HG03457 (cell line): ENCODE data around the gene PBXIP1.

Experiments
- ATAC-seq: cut with Tn5 transposase; IDR thresholded peaks from one replicate; pipeline ENCODE4 v1.9.1; 2021; ENCODE audit warnings: moderate number of reproducible peaks; ENCODE audit not compliant: unreplicated experiment

PBXIP1 gene

DNA sequence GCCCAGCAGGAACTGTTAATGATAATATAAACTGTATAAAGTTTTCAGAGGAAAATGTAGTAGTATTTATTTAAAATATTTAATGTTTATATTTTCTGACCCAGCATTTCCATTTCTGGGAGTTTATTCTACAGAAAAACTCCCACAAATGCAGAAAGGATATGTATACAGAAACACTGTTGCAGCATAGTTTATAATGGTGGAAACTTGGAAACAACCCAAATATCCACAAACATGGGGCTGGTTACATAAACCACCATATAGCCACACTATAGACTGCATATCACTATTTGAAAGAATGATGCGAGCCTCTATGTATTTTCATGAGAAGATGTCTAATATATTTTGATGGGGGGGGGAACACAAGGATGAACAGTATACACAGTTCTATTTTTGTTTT lies 54.3 kb downstream of the PBXIP1 start:
- no peak for ATAC-seq

GRCh38 chr1:154899041-154899440 lies 56.9 kb downstream of the PBXIP1 start:
- no peak for ATAC-seq

DNA sequence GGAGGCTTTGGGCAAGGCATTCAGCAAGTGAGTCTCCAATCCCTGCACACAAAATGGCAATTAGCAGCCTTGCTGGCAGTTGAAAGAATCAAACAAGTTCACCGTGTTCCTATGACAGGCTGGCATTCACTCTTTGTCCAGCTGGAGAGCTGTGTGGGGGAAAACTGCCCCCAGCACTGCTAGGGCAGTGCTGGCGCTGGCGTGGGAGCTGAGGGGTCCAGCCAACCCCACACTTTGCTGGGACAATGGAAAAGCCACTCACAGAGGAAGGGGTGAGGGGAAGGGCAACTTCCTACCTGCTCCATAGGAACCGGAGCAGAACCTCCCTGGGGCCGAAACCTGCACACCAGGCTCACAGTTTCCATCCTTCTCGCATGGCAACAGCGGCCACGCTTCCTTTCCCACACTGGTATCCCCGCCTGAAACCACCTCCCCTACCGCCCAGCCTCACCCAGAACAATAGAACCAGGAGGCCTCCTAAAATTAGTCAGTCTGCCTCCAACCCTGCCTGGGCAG lies 59.1 kb downstream of the PBXIP1 start:
- ATAC-seq: no peak

- no peak for ATAC-seq
These were observed 60.1 kb downstream of the PBXIP1 start for GRCh38 chr1:154895798-154896197.
